ENCODE results near the gene RHBDL1.

DNA sequence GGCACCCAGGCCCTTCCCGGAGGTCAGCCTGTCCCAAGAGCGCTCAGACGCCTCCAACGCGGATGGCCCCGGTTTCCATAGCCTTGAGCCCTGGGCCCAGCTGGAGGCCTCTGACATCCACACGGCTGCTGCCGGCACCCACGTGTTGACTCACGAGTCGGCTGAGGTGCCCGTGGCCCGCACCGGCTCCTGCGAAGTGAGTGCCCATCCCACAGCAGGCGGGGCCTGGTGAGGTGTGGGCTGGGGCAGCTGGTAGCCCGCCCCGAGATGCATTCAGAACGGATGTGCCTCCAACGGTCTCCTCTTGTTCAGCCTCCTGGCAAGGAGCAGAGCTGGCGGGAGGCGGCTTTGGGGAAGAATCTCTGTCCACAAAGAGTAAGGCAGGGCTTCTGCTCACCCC, 23.6 kb upstream of the RHBDL1 start:
- TF ChIP-seq EZH2 (IDR thresholded peaks at IDR 0.05; ENCODE audit: borderline replicate concordance, low read depth, low read length, severe bottlenecking) = no peak
- TF ChIP-seq, protein P1, sequence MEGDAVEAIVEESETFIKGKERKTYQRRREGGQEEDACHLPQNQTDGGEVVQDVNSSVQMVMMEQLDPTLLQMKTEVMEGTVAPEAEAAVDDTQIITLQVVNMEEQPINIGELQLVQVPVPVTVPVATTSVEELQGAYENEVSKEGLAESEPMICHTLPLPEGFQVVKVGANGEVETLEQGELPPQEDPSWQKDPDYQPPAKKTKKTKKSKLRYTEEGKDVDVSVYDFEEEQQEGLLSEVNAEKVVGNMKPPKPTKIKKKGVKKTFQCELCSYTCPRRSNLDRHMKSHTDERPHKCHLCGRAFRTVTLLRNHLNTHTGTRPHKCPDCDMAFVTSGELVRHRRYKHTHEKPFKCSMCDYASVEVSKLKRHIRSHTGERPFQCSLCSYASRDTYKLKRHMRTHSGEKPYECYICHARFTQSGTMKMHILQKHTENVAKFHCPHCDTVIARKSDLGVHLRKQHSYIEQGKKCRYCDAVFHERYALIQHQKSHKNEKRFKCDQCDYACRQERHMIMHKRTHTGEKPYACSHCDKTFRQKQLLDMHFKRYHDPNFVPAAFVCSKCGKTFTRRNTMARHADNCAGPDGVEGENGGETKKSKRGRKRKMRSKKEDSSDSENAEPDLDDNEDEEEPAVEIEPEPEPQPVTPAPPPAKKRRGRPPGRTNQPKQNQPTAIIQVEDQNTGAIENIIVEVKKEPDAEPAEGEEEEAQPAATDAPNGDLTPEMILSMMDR (IDR thresholded peaks at IDR 0.05; ENCODE audit: borderline replicate concordance, extremely low read depth, low read length, poor library complexity, severe bottlenecking) = no peak
